ENCODE data around the gene FHOD3. TPM values are rescaled to one million over a fixed set of nuclear protein-coding genes. Genes with fewer than 3 reads are reported as not detected.

Gene FHOD3
- total RNA-seq, 3 donors from 2014 or later = 2.7 to 14.4 (median 4.0) TPM

GRCh38 chr18:36673452-36673851 lies 375.9 kb downstream of the FHOD3 start:
- intact Hi-C loops (cut with DNase I, micrococcal nuclease) = no loop called here
- no peaks in the 10 kb centered on the region for H3K36me3 ChIP-seq (ENCODE audit: low read depth)
- H3K9me3 ChIP-seq = no peaks in the 10 kb centered on the region
- TF ChIP-seq CTCF (IDR thresholded peaks at IDR 0.05) = no peak
- no peaks in the 10 kb centered on the region for H3K4me1 ChIP-seq (ENCODE audit: low read depth)
- H3K4me3 ChIP-seq = no peak overlapping the region
- DNase-seq (no peak), ATAC-seq (no peak)

- intact Hi-C loops (cut with DNase I, micrococcal nuclease) = no loop called here
- no peaks in the 10 kb centered on the region for H3K9me3 ChIP-seq
- ATAC-seq (no peak), DNase-seq (no peak)
- TF ChIP-seq CTCF (IDR thresholded peaks at IDR 0.05) = no peak
- H3K4me1 ChIP-seq (ENCODE audit: low read depth) = no peaks in the 10 kb centered on the region
- no peaks in the 10 kb centered on the region for H3K36me3 ChIP-seq (ENCODE audit: low read depth)
- no peak overlapping the region for H3K4me3 ChIP-seq
Measured at GRCh38 chr18:36675076-36675475, 377.6 kb downstream of the FHOD3 start.

- H3K9me3 ChIP-seq = no peaks in the 10 kb centered on the region
- DNase-seq = no peak
- no peaks in the 10 kb centered on the region for H3K36me3 ChIP-seq (ENCODE audit: low read depth)
- TF ChIP-seq CTCF (IDR thresholded peaks at IDR 0.05) = no peak
- no peak overlapping the region for H3K4me3 ChIP-seq
- no peaks in the 10 kb centered on the region for H3K4me1 ChIP-seq (ENCODE audit: low read depth)
- intact Hi-C loops (cut with DNase I, micrococcal nuclease) = no loop called here
- no peak for ATAC-seq
Measured at GRCh38 chr18:36675542-36675941, 378.0 kb downstream of the FHOD3 start.

- ATAC-seq = no peak
- H3K4me3 ChIP-seq = no peak overlapping the region
- H3K4me1 ChIP-seq (ENCODE audit: low read depth) = no peaks in the 10 kb centered on the region
- no peaks in the 10 kb centered on the region for H3K9me3 ChIP-seq
- DNase-seq = no peak
- no peak for TF ChIP-seq CTCF (IDR thresholded peaks at IDR 0.05)
- no peaks in the 10 kb centered on the region for H3K36me3 ChIP-seq (ENCODE audit: low read depth)
- intact Hi-C loops (cut with DNase I, micrococcal nuclease) = no loop called here
Measured at GRCh38 chr18:36676629-36677028, 379.1 kb downstream of the FHOD3 start.

GRCh38 chr18:36680042-36680441 lies 382.5 kb downstream of the FHOD3 start:
- Histone ChIP-seq H3K4me3 (no peak overlapping the region), H3K9me3 (peaks cover 11% of the 10 kb centered on the region), H3K4me1 (ENCODE audit: low read depth) (no peaks in the 10 kb centered on the region), H3K36me3 (ENCODE audit: low read depth) (no peaks in the 10 kb centered on the region)
- DNase-seq (no peak), ATAC-seq (no peak)
- no peak for TF ChIP-seq CTCF (IDR thresholded peaks at IDR 0.05)
- intact Hi-C loops (cut with DNase I, micrococcal nuclease) = no loop called here

GRCh38 chr18:36685580-36685979 lies 388.1 kb downstream of the FHOD3 start:
- H3K36me3 ChIP-seq (ENCODE audit: low read depth) = no peaks in the 10 kb centered on the region
- intact Hi-C loops (cut with DNase I, micrococcal nuclease) = loop anchor here (5.0 kb wide), 1 partner anchor 72 kb away; no protein-coding TSS in a partner anchor
- ATAC-seq (no peak), DNase-seq (no peak)
- peaks cover 11% of the 10 kb centered on the region for H3K9me3 ChIP-seq
- no peak overlapping the region for H3K4me3 ChIP-seq
- H3K4me1 ChIP-seq (ENCODE audit: low read depth) = no peaks in the 10 kb centered on the region
- TF ChIP-seq CTCF (IDR thresholded peaks at IDR 0.05) = no peak

Measured in mucosa of descending colon (tissue), 3 donors.